ENCODE results near the gene ZNF200.

- TF ChIP-seq CTCF (IDR thresholded peaks at IDR 0.05; ENCODE audit: low read depth, low read length, poor library complexity, severe bottlenecking) (no peak), EZH2phosphoT487 (IDR thresholded peaks at IDR 0.05; ENCODE audit: borderline replicate concordance, low read length) (no peak)
Measured at GRCh38 chr16:3188675-3188924, 46.4 kb downstream of the ZNF200 start.
